Kidney (tissue), 14 donors: Measurements from ENCODE around the gene ERC2. TPM values are rescaled to one million over a fixed set of nuclear protein-coding genes. Genes with fewer than 3 reads are reported as not detected.

ENCODE experiments used
- DNase-seq, 5 donors: peaks; one replicate each; pipeline ENCODE4 v3.0.0-alpha.2; 2013 to 2020
- FAIRE-seq: peaks from 2 replicates; lab custom pipeline; 2012; peaks lifted over from hg19 to GRCh38; lab: Jason Lieb, UNC
- H3K27ac ChIP-seq, 2 donors: one replicate each; pipeline ENCODE4 v1.7.0; 2013; ENCODE audit warnings: low read depth in 2 of 2, low read length in 2 of 2, inconsistent platforms in 1 of 2
- H3K27me3 ChIP-seq: one replicate; pipeline ENCODE4 v1.7.1; 2013; ENCODE audit warnings: low read length, inconsistent platforms; ENCODE audit not compliant: control insufficient read depth, insufficient read depth
- H3K36me3 ChIP-seq, 3 donors: one replicate each; pipeline versions ENCODE4 v1.7.0 to v1.7.1; 2013; ENCODE audit warnings: low read length in 3 of 3, control low read depth in 1 of 3, inconsistent platforms in 1 of 3; ENCODE audit not compliant: insufficient read depth in 3 of 3, control insufficient read depth in 2 of 3
- H3K4me1 ChIP-seq, 3 donors: one replicate each; pipeline versions ENCODE4 v1.7.0 to v1.7.1; 2013; ENCODE audit warnings: low read length in 3 of 3, inconsistent platforms in 1 of 3, low read depth in 1 of 3; ENCODE audit not compliant: control insufficient read depth in 2 of 3, insufficient read depth in 2 of 3
- H3K4me3 ChIP-seq, 3 donors: one replicate each; pipeline versions ENCODE4 v1.7.0 to v1.8.1; 2013; ENCODE audit warnings: low read length in 3 of 3, control low read depth in 1 of 3, inconsistent platforms in 1 of 3
- H3K9ac ChIP-seq, 3 donors: one replicate each; pipeline versions ENCODE4 v1.7.0 to v1.7.1; 2013; ENCODE audit warnings: low read length in 3 of 3, control low read depth in 1 of 3, inconsistent platforms in 1 of 3
- H3K9me3 ChIP-seq, 3 donors: one replicate each; pipeline versions ENCODE4 v1.7.0 to v1.7.1; 2013; ENCODE audit warnings: low read length in 3 of 3, control low read depth in 1 of 3, inconsistent platforms in 1 of 3; ENCODE audit not compliant: control insufficient read depth in 2 of 3, insufficient read depth in 1 of 3
- intact Hi-C: fragments of 100-400 bp; cut with DNase I; formaldehyde crosslinking; loops from one replicate; pipeline ENCODE4 v1.11.1; 2022
- polyA plus RNA-seq: library from polyadenylated mRNA; stranded (reverse); fragments of 350-450 nt; fragmentation: Illumina TruSeq; extraction: RNeasy Lipid Tissue Mini Kit (QIAGEN cat#74804); gene quantifications from one replicate; pipeline ENCODE4 v1.2.3, GENCODE V29; 2014; ENCODE audit warnings: low read depth, low replicate concordance; ENCODE audit not compliant: insufficient read depth
- total RNA-seq: library from RNA; stranded (reverse); fragmentation: NEBNext Ultra II Directional; extraction: Animal tissue kit (Norgen Biotek cat#: 25700); gene quantifications from one replicate; pipeline ENCODE4 v1.2.1, GENCODE V29; 2021
- TF ChIP-seq, protein P1 (sequence below): IDR thresholded peaks from 3 replicates; pipeline ENCODE4 v1.5.1; 2012; ENCODE audit warnings: mild to moderate bottlenecking, moderate library complexity, borderline replicate concordance; ENCODE audit not compliant: insufficient read depth; ENCODE audit errors: extremely low read depth
- donor health status: control.
- donor health status: control.
- donor health status: control.
- donor health status: control.
- donor health status: control.
- donor health status: DM: yes; HTN: yes; CAD: no.
- donor health status: Normal renal cell carcinoma (clear cell type).

ERC2 gene
- total and polyA plus RNA-seq, 2 donors from 2014 or later: 0.92 to 3.8 TPM

DNA sequence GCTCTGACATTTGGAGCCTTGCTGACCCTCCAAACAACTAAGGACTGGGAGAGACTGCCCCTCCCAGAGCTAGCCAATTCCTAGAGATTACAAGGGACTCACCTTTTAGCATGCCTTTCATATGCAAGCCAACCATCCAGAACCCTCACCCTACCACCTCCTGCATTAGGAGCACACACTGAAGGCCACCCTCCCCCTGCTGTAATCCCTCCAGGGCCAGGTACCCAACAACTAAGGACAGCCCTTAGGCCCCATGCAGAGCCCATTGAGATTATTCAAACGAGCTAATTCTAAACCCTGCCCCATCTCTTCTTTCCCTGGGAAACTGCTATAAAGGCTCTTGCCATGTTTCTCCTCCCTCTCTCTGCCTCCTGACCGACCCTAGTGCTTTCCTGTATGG is 352.6 kb downstream of the ERC2 start:
- H3K9ac ChIP-seq: no peak overlapping the region

DNA sequence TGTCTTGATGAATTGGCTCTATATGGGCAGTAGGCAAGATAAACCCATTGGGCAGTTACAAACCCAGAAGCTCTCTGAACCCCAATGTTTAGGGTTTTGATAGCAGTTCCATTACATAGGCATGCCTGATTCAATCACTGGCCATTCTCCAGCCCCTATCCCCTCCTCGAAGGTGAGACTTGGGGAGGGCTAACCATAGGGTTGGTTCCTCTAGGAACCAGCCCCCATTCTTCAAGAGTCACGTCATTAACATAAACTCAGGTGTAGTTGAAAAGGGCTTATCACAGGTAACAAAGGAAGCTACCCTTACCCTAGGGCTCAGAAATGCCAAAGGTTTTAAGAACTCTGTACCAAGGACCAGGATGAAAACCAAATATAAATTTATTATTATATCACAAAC is 353.1 kb downstream of the ERC2 start:
- TF ChIP-seq, protein P1, sequence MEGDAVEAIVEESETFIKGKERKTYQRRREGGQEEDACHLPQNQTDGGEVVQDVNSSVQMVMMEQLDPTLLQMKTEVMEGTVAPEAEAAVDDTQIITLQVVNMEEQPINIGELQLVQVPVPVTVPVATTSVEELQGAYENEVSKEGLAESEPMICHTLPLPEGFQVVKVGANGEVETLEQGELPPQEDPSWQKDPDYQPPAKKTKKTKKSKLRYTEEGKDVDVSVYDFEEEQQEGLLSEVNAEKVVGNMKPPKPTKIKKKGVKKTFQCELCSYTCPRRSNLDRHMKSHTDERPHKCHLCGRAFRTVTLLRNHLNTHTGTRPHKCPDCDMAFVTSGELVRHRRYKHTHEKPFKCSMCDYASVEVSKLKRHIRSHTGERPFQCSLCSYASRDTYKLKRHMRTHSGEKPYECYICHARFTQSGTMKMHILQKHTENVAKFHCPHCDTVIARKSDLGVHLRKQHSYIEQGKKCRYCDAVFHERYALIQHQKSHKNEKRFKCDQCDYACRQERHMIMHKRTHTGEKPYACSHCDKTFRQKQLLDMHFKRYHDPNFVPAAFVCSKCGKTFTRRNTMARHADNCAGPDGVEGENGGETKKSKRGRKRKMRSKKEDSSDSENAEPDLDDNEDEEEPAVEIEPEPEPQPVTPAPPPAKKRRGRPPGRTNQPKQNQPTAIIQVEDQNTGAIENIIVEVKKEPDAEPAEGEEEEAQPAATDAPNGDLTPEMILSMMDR: no peak
- Histone ChIP-seq H3K9me3 (peaks cover 0 to 7% (median 0%) of the 10 kb centered on the region in 3 donors), H3K9ac (no peak overlapping the region), H3K4me1 (peaks cover 0 to 2% (median 0%) of the 10 kb centered on the region in 3 donors), H3K27me3 (no peaks in the 10 kb centered on the region), H3K27ac (no peak overlapping the region), H3K36me3 (no peaks in the 10 kb centered on the region), H3K4me3 (no peak overlapping the region)
- no peak for DNase-seq
- FAIRE-seq: no peak
- intact Hi-C loops: no loop called here

More for the DNA sequence above, 352.6 kb downstream of the ERC2 start:
- intact Hi-C loops: no loop called here
- FAIRE-seq (no peak), DNase-seq (no peak)
- Histone ChIP-seq H3K27ac (no peak overlapping the region), H3K36me3 (no peaks in the 10 kb centered on the region), H3K9me3 (peaks cover 0 to 7% (median 0%) of the 10 kb centered on the region in 3 donors), H3K27me3 (no peaks in the 10 kb centered on the region), H3K4me1 (peaks cover 0 to 2% (median 0%) of the 10 kb centered on the region in 3 donors), H3K4me3 (no peak overlapping the region)
- TF ChIP-seq, protein P1: no peak

DNA sequence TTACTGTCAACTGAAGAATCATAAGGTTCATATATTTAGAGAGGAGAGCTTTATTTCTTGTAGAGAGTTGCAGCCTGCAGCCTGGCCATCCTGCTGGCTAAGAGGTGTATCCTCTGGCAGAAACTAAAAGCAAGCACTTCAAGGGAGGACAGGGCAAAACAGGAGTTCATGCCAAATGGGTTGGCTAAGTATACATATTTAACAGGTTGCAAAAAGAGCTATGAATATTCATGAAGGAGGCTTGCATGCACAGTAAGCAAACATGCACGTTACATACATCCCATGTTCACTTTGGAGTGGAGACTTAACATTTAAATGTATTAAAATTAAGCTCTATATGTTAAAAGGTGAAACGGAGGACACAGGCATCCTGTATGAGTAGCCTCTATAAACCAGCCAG is 354.4 kb downstream of the ERC2 start:
- no peaks in the 10 kb centered on the region for H3K36me3 ChIP-seq
- peaks cover 0 to 7% (median 0%) of the 10 kb centered on the region in 3 donors for H3K9me3 ChIP-seq
- FAIRE-seq: no peak
- no peak overlapping the region for H3K27ac ChIP-seq
- H3K4me3 ChIP-seq: no peak overlapping the region
- TF ChIP-seq, protein P1: no peak
- H3K9ac ChIP-seq: no peak overlapping the region
- intact Hi-C loops: no loop called here
- H3K4me1 ChIP-seq: peaks cover 0 to 2% (median 0%) of the 10 kb centered on the region in 3 donors
- H3K27me3 ChIP-seq: no peaks in the 10 kb centered on the region
- DNase-seq: no peak

DNA sequence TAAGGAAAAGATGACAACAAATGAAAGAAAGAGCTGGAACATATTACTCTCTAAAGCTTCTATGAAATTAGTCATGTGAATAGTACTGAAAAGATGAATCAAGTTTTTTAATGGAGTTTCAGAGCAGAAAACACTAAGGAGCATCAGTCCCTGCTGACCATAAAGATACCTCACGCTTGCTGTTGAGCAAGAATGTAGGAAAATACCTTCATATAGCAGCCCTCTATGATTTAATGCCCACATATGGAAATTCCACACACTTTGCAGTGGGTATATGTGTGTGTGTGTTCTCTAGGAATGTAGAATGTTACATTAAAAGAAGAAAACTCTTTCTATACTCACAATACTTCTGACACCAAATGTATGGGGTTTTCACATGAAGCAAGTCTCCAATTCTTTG is 355.0 kb downstream of the ERC2 start:
- peaks cover 0 to 2% (median 0%) of the 10 kb centered on the region in 3 donors for H3K4me1 ChIP-seq
- H3K4me3 ChIP-seq: no peak overlapping the region
- intact Hi-C loops: no loop called here
- DNase-seq (no peak), FAIRE-seq (no peak)
- H3K27ac ChIP-seq: no peak overlapping the region
- H3K27me3 ChIP-seq: no peaks in the 10 kb centered on the region
- TF ChIP-seq, protein P1: no peak
- peaks cover 0 to 7% (median 0%) of the 10 kb centered on the region in 3 donors for H3K9me3 ChIP-seq
- no peaks in the 10 kb centered on the region for H3K36me3 ChIP-seq
- H3K9ac ChIP-seq: no peak overlapping the region
